ENCODE data around the gene IGIP. TPM values are rescaled to one million over a fixed set of nuclear protein-coding genes. Genes with fewer than 3 reads are reported as not detected.

The IGIP gene
- total and polyA plus RNA-seq, 2 of the 8 experiments (the other 6 are each of a cell fraction or from before 2014, with no cell fraction given) = 0.32 to 0.69 TPM

DNA sequence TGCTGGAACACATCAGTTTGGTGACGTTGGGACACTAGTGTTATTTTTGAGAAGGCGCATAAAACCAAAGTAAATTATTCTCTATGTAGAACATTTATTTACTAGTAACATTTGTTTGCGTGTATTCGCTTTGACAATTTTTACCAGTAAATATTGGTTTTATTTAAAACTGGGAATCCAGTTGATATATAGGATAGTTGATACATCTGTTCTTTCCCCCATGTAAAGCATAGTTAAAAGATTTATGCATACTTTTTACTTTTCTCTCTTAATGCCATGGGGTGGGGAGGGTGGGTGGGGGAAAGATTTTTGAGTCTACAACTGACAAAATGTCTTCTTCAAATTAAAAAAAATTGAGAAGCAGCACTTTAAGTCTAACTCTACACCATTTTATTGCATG is at the start of gene IGIP (continued):
- TF ChIP-seq GTF2F1 (IDR thresholded peaks at IDR 0.05; ENCODE audit: borderline replicate concordance, low read depth, low read length) = no peak
- TF ChIP-seq ZNF274 (IDR thresholded peaks at IDR 0.05; ENCODE audit: borderline replicate concordance, extremely low read depth, low read length) = no peak
- TF ChIP-seq CEBPB (IDR thresholded peaks at IDR 0.05; ENCODE audit: low read depth, low read length) = no peak
- TF ChIP-seq, protein P1, sequence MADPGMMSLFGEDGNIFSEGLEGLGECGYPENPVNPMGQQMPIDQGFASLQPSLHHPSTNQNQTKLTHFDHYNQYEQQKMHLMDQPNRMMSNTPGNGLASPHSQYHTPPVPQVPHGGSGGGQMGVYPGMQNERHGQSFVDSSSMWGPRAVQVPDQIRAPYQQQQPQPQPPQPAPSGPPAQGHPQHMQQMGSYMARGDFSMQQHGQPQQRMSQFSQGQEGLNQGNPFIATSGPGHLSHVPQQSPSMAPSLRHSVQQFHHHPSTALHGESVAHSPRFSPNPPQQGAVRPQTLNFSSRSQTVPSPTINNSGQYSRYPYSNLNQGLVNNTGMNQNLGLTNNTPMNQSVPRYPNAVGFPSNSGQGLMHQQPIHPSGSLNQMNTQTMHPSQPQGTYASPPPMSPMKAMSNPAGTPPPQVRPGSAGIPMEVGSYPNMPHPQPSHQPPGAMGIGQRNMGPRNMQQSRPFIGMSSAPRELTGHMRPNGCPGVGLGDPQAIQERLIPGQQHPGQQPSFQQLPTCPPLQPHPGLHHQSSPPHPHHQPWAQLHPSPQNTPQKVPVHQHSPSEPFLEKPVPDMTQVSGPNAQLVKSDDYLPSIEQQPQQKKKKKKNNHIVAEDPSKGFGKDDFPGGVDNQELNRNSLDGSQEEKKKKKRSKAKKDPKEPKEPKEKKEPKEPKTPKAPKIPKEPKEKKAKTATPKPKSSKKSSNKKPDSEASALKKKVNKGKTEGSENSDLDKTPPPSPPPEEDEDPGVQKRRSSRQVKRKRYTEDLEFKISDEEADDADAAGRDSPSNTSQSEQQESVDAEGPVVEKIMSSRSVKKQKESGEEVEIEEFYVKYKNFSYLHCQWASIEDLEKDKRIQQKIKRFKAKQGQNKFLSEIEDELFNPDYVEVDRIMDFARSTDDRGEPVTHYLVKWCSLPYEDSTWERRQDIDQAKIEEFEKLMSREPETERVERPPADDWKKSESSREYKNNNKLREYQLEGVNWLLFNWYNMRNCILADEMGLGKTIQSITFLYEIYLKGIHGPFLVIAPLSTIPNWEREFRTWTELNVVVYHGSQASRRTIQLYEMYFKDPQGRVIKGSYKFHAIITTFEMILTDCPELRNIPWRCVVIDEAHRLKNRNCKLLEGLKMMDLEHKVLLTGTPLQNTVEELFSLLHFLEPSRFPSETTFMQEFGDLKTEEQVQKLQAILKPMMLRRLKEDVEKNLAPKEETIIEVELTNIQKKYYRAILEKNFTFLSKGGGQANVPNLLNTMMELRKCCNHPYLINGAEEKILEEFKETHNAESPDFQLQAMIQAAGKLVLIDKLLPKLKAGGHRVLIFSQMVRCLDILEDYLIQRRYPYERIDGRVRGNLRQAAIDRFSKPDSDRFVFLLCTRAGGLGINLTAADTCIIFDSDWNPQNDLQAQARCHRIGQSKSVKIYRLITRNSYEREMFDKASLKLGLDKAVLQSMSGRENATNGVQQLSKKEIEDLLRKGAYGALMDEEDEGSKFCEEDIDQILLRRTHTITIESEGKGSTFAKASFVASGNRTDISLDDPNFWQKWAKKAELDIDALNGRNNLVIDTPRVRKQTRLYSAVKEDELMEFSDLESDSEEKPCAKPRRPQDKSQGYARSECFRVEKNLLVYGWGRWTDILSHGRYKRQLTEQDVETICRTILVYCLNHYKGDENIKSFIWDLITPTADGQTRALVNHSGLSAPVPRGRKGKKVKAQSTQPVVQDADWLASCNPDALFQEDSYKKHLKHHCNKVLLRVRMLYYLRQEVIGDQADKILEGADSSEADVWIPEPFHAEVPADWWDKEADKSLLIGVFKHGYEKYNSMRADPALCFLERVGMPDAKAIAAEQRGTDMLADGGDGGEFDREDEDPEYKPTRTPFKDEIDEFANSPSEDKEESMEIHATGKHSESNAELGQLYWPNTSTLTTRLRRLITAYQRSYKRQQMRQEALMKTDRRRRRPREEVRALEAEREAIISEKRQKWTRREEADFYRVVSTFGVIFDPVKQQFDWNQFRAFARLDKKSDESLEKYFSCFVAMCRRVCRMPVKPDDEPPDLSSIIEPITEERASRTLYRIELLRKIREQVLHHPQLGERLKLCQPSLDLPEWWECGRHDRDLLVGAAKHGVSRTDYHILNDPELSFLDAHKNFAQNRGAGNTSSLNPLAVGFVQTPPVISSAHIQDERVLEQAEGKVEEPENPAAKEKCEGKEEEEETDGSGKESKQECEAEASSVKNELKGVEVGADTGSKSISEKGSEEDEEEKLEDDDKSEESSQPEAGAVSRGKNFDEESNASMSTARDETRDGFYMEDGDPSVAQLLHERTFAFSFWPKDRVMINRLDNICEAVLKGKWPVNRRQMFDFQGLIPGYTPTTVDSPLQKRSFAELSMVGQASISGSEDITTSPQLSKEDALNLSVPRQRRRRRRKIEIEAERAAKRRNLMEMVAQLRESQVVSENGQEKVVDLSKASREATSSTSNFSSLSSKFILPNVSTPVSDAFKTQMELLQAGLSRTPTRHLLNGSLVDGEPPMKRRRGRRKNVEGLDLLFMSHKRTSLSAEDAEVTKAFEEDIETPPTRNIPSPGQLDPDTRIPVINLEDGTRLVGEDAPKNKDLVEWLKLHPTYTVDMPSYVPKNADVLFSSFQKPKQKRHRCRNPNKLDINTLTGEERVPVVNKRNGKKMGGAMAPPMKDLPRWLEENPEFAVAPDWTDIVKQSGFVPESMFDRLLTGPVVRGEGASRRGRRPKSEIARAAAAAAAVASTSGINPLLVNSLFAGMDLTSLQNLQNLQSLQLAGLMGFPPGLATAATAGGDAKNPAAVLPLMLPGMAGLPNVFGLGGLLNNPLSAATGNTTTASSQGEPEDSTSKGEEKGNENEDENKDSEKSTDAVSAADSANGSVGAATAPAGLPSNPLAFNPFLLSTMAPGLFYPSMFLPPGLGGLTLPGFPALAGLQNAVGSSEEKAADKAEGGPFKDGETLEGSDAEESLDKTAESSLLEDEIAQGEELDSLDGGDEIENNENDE (IDR thresholded peaks at IDR 0.05; ENCODE audit: insufficient replicate concordance, low read length) = no peak
- TF ChIP-seq, protein P2, sequence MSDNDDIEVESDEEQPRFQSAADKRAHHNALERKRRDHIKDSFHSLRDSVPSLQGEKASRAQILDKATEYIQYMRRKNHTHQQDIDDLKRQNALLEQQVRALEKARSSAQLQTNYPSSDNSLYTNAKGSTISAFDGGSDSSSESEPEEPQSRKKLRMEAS (IDR thresholded peaks at IDR 0.05) = no peak
- no peak for TF ChIP-seq TAF1 (IDR thresholded peaks at IDR 0.05; ENCODE audit: low read depth, low read length)
- no peak for TF ChIP-seq JUN (IDR thresholded peaks at IDR 0.05; ENCODE audit: low read depth, low read length)
- TF ChIP-seq POLR2A (IDR thresholded peaks at IDR 0.05; ENCODE audit: control extremely low read depth in 1 of 2, low read depth in 2 of 2, low read length in 2 of 2) = no peak
- TF ChIP-seq CBX8 (IDR thresholded peaks at IDR 0.05; ENCODE audit: borderline replicate concordance, low read depth, low read length) = no peak
- TF ChIP-seq KDM5A (IDR thresholded peaks at IDR 0.05; ENCODE audit: low read length) = no peak
- no peak for TF ChIP-seq YY1 (IDR thresholded peaks at IDR 0.05; ENCODE audit: low read depth, low read length)

Measured in H1 (cell line).